Parathyroid adenoma (tissue), 2 donors: ENCODE measurements around the gene KBTBD3.
A peak's percentile ranks its signal among the peaks of the same experiment; 100 is the strongest.

Experiments
- H2AFZ ChIP-seq: fragments of 300-600 bp; sonication (generic); one replicate; pipeline ENCODE4 v1.7.0; 2017; ENCODE audit warnings: antibody characterized with exemption, mild to moderate bottlenecking
- H3K27ac ChIP-seq: fragments of 300-600 bp; sonication (generic); one replicate; pipeline ENCODE4 v1.7.0; 2017
- H3K27me3 ChIP-seq: fragments of 300-600 bp; sonication (generic); one replicate; pipeline ENCODE4 v1.7.0; 2017; ENCODE audit warnings: low read length; ENCODE audit not compliant: control insufficient read depth, insufficient read depth
- H3K36me3 ChIP-seq: fragments of 300-600 bp; sonication (generic); one replicate; pipeline ENCODE4 v1.7.0; 2017; ENCODE audit warnings: low read length; ENCODE audit not compliant: control insufficient read depth, insufficient read depth
- H3K4me1 ChIP-seq: fragments of 300-600 bp; sonication (generic); one replicate; pipeline ENCODE4 v1.7.0; 2017; ENCODE audit warnings: control low read depth
- H3K4me2 ChIP-seq: fragments of 300-600 bp; sonication (generic); one replicate; pipeline ENCODE4 v1.7.0; 2017; ENCODE audit warnings: low read length
- H3K4me3 ChIP-seq: fragments of 300-600 bp; sonication (generic); one replicate; pipeline ENCODE4 v1.7.0; 2017; ENCODE audit warnings: low read depth, low read length
- H3K79me2 ChIP-seq: fragments of 300-600 bp; sonication (generic); one replicate; pipeline ENCODE4 v1.7.0; 2017; ENCODE audit warnings: control low read depth
- H3K9ac ChIP-seq: fragments of 300-600 bp; sonication (generic); one replicate; pipeline ENCODE4 v1.7.0; 2017; ENCODE audit warnings: mild to moderate bottlenecking
- H3K9me3 ChIP-seq: fragments of 300-600 bp; sonication (generic); one replicate; pipeline ENCODE4 v1.7.0; 2017; ENCODE audit warnings: low read length; ENCODE audit not compliant: control insufficient read depth
- TF ChIP-seq, protein P1 (sequence below): fragments of 300-600 bp; sonication (generic); IDR thresholded peaks from one replicate; pipeline ENCODE4 v1.7.0; 2017; ENCODE audit warnings: antibody characterized with exemption, mild to moderate bottlenecking
- donor health status: primary hyperparathyroidism.

The KBTBD3 gene

DNA sequence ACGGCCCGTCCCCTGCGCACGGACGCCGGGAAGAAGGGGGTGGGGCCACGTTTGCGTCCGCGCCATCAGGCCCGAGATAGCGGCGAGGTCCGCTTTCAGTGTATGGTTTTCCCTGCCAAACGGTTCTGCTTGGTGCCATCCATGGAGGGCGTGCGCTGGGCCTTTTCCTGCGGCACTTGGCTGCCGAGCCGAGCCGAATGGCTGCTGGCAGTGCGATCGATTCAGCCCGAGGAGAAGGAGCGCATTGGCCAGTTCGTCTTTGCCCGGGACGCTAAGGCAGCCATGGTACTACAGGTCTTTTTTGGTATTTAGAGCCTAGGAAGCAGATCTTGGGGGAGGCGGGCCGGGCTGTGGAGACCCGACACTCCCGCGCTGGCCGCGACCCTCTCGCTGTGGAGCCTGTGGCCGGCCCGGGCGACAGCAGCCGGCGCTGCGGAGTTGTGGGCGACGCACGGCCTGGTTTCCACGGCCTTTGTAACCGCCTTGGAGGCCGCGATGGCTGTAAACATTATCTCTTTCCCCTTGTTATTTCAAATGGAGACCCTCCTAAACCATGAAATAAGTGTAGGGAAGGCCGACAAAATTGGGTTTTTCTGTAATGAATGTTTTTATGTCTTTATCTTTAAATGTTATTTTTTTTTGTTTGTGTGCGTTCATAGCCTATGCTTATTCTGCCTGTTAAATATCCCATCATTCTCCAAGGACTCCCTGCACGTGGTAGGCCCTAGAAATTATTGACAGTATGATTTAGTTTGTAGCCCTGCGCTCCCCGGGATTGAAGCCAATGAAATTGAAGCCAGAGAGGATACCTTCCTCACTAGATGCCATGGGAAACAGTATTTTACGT, 685 bp upstream of the KBTBD3 start, which contains the start of gene AASDHPPT:
Gene AASDHPPT, plus strand, starts transcription at position 54 of the 847 bp plus-strand sequence. Its CDS starts 49 bp downstream, at position 103.
- H3K4me2 ChIP-seq: peak within 1 kb of the TSS; percentile 80
- H3K9me3 ChIP-seq: no peaks in the 10 kb centered on the region
- no peaks in the 10 kb centered on the region for H3K36me3 ChIP-seq
- TF ChIP-seq, protein P1, sequence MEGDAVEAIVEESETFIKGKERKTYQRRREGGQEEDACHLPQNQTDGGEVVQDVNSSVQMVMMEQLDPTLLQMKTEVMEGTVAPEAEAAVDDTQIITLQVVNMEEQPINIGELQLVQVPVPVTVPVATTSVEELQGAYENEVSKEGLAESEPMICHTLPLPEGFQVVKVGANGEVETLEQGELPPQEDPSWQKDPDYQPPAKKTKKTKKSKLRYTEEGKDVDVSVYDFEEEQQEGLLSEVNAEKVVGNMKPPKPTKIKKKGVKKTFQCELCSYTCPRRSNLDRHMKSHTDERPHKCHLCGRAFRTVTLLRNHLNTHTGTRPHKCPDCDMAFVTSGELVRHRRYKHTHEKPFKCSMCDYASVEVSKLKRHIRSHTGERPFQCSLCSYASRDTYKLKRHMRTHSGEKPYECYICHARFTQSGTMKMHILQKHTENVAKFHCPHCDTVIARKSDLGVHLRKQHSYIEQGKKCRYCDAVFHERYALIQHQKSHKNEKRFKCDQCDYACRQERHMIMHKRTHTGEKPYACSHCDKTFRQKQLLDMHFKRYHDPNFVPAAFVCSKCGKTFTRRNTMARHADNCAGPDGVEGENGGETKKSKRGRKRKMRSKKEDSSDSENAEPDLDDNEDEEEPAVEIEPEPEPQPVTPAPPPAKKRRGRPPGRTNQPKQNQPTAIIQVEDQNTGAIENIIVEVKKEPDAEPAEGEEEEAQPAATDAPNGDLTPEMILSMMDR: no peak
- H3K27ac ChIP-seq: peak within 1 kb of the TSS; percentile 94
- H3K79me2 ChIP-seq: peaks cover 7% of the 10 kb centered on the region
- H3K4me1 ChIP-seq: peaks cover 16% of the 10 kb centered on the region
- H3K27me3 ChIP-seq: no peaks in the 10 kb centered on the region
- peak within 1 kb of the TSS; percentile 92 for H2AFZ ChIP-seq
- H3K4me3 ChIP-seq: peak within 1 kb of the TSS; percentile 88
- H3K9ac ChIP-seq: peak within 1 kb of the TSS; percentile 87

DNA sequence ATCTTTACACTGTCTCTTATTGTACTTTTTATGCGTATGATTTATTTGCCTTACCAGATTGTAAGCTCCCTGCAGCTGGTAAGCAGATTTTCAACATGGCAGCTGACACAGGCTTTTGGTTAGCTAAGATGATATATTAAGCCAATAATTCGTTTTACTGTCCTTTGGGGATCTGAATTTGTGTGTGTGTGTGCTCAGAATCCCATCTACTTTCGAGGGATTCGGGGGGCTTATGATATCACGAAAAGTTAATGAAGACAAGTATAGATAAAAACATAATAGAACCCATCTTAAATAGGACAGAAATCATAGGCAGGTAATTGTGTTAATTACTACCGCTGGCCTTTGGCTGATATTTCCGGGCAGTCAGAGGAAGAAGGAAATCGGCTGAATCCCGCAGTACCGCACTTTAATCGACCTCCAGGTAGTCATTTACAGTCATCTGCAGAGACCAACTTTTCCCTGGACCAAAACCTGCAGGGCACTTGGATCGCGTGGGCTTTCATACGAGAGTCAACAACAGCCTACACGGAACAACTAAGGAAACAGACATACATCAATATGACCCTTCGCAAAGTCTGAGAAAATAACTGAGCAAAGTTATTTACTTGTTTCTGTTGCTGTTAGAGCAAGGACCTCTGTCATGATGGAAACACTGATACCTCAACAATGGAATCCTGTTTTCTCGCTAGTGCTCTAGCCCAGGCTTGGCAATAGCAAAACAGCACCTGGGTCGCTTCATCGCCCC, 802 bp downstream of the KBTBD3 start:
- Histone ChIP-seq H3K4me2 (peak overlapping the region; percentile 80), H3K9ac (peak overlapping the region; percentile 57), H3K27ac (peak overlapping the region; percentile 94), H3K4me1 (peaks cover 12% of the 10 kb centered on the region), H2AFZ (peak overlapping the region; percentile 89), H3K27me3 (no peaks in the 10 kb centered on the region), H3K4me3 (peak overlapping the region; percentile 88), H3K36me3 (no peaks in the 10 kb centered on the region), H3K79me2 (peaks cover 7% of the 10 kb centered on the region), H3K9me3 (no peaks in the 10 kb centered on the region)
- TF ChIP-seq, protein P1: no peak

DNA sequence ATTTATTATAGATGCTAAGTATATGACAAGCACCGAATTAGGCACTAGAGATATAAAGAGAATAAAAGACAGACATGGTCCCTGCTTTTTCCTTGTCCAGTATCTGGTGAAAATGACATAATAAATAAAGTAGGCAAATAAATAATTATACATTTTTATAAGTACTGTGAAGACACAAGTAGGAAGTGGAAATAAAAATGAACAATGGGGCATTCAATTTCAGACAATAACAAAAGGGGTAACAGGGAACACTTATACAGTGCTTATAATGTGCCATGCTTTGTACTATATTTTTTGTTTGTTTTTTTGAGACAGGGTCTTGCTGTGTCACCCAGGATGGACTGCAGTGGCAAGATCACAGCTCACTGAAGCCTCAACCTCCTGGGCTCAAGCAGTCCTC, 4.3 kb downstream of the KBTBD3 start:
- H3K36me3 ChIP-seq: no peaks in the 10 kb centered on the region
- H3K79me2 ChIP-seq: no peaks in the 10 kb centered on the region
- no peaks in the 10 kb centered on the region for H3K27me3 ChIP-seq
- H3K4me1 ChIP-seq: peaks cover 8% of the 10 kb centered on the region
- no peak overlapping the region for H2AFZ ChIP-seq
- no peak overlapping the region for H3K4me3 ChIP-seq
- H3K9me3 ChIP-seq: no peaks in the 10 kb centered on the region
- no peak overlapping the region for H3K4me2 ChIP-seq
- no peak overlapping the region for H3K9ac ChIP-seq
- TF ChIP-seq, protein P1: no peak
- no peak overlapping the region for H3K27ac ChIP-seq

DNA sequence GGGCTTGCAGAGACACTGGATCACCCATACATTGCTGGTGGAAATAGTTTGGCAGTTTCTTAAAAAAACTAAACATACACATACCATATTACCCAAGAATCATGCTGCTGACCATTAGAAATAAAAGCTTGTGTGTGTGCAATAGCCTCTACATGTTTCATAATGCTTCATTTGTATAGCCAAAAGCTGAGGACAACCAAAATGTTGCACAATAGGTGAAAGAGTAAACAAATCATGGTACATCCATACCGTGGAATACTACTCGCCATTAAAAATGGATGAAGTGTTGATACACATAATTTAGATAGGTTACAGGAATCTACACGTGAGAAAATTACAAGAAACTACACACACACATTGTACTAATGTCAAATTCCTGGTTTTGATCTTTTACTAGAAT, 6.5 kb downstream of the KBTBD3 start:
- Histone ChIP-seq H2AFZ (no peak overlapping the region), H3K4me3 (no peak overlapping the region)

More for the DNA sequence above, 6.5 kb downstream of the KBTBD3 start:
- Histone ChIP-seq H3K9ac (no peak overlapping the region), H3K79me2 (peaks cover 2% of the 10 kb centered on the region), H3K4me2 (no peak overlapping the region), H3K27me3 (no peaks in the 10 kb centered on the region), H3K27ac (no peak overlapping the region), H3K9me3 (no peaks in the 10 kb centered on the region), H3K4me1 (peaks cover 2% of the 10 kb centered on the region), H3K36me3 (no peaks in the 10 kb centered on the region)
- TF ChIP-seq, protein P1: no peak
